NOMO-1 treated with DMSO at 0.1 percent for 48 hours (cell line): ENCODE data around the gene WNK4.

ENCODE experiments used
- DNase-seq: peaks from one replicate; lab custom pipeline; 2025; ENCODE audit not compliant: unreplicated experiment; lab: John Stamatoyannopoulos, UW

The WNK4 gene

GRCh38 chr17:42833767-42834422, 53.5 kb downstream of the WNK4 start:
- DNase-seq = no peak

GRCh38 chr17:42835732-42836131, 55.3 kb downstream of the WNK4 start:
- DNase-seq = peak; percentile 26

- no peak for DNase-seq
Measured at GRCh38 chr17:42841975-42842685, 61.7 kb downstream of the WNK4 start.

- peak; percentile 47 for DNase-seq
Measured at GRCh38 chr17:42843358-42843934, 63.0 kb downstream of the WNK4 start.

GRCh38 chr17:42844271-42844670, 63.9 kb downstream of the WNK4 start, which contains the start of gene AOC2:
Gene AOC2, plus strand, starts transcription at chr17:42844580. Its CDS starts 47 bp downstream, at chr17:42844627.
- DNase-seq = no peak

- no peak for DNase-seq
Measured at GRCh38 chr17:42844761-42845555, 64.5 kb downstream of the WNK4 start.

- no peak for DNase-seq
Measured at GRCh38 chr17:42845556-42845917, 65.1 kb downstream of the WNK4 start.

GRCh38 chr17:42845918-42846593, 65.6 kb downstream of the WNK4 start:
- peak; percentile 30 for DNase-seq
